Neural cell (in vitro differentiated cells): Measurements from ENCODE around the gene SH3RF2. TPM values are rescaled to one million over a fixed set of nuclear protein-coding genes. Genes with fewer than 3 reads are reported as not detected.

ENCODE experiments used
- H2AFZ ChIP-seq: fragments of 200-600, 300-800 bp; sonication (generic), shearing (Covaris generic); 2 replicates; pipeline ENCODE4 v1.6.0; 2014; ENCODE audit warnings: low read depth, mild to moderate bottlenecking, antibody characterized with exemption, low read length, moderate library complexity
- H3F3A ChIP-seq: fragments of 200-600 bp; shearing (Covaris generic); 2 replicates; pipeline ENCODE4 v1.6.1; 2016; ENCODE audit warnings: mild to moderate bottlenecking, moderate library complexity, mixed read lengths, antibody characterized with exemption, low read length; ENCODE audit not compliant: insufficient read depth, poor library complexity, severe bottlenecking
- H3K27ac ChIP-seq: fragments of 200-600, 300-800 bp; sonication (generic), shearing (Covaris generic); 2 replicates; pipeline ENCODE4 v1.5.1; 2014; ENCODE audit warnings: mild to moderate bottlenecking, low read length, moderate library complexity
- H3K27me3 ChIP-seq: fragments of 300-800, 200-600 bp; sonication (generic), shearing (Covaris generic); 2 replicates; pipeline ENCODE4 v1.6.0; 2014; ENCODE audit warnings: mild to moderate bottlenecking, low read depth, low read length, moderate library complexity; ENCODE audit not compliant: insufficient read depth
- H3K36me3 ChIP-seq: fragments of 300-800, 200-600 bp; sonication (generic), shearing (Covaris generic); 2 replicates; pipeline ENCODE4 v1.5.1; 2014; ENCODE audit warnings: mild to moderate bottlenecking, antibody characterized with exemption, low read length, moderate library complexity; ENCODE audit not compliant: insufficient read depth
- H3K4me2 ChIP-seq: fragments of 300-800, 200-600 bp; sonication (generic), shearing (Covaris generic); 2 replicates; pipeline ENCODE4 v1.6.0; 2014; ENCODE audit warnings: mild to moderate bottlenecking, low read length
- H3K4me3 ChIP-seq: fragments of 300-800, 200-600 bp; sonication (generic), shearing (Covaris generic); 2 replicates; pipeline ENCODE4 v1.5.1; 2014; ENCODE audit warnings: mild to moderate bottlenecking, low read length, moderate library complexity
- H3K79me2 ChIP-seq: fragments of 200-600 bp; shearing (Covaris generic); replicated peaks from 2 replicates; pipeline ENCODE4 v1.6.0; 2014; ENCODE audit warnings: mild to moderate bottlenecking, low read length, moderate library complexity; ENCODE audit not compliant: insufficient read depth
- H3K9ac ChIP-seq: fragments of 300-800, 200-600 bp; sonication (generic), shearing (Covaris generic); 2 replicates; pipeline ENCODE4 v1.6.1; 2016; ENCODE audit warnings: mild to moderate bottlenecking, low read length, mixed read lengths
- H3K9me2 ChIP-seq: fragments of 200-600 bp; shearing (Covaris generic); 2 replicates; pipeline ENCODE4 v1.6.1; 2016; ENCODE audit warnings: mild to moderate bottlenecking, low read length, mixed read lengths; ENCODE audit not compliant: insufficient read depth
- H3K9me3 ChIP-seq: fragments of 200-600, 300-800 bp; sonication (generic), shearing (Covaris generic); 2 replicates; pipeline ENCODE4 v1.6.1; 2016; ENCODE audit warnings: mild to moderate bottlenecking, mixed run types, low read length, moderate library complexity, mixed read lengths
- H4K20me1 ChIP-seq: fragments of 200-600 bp; shearing (Covaris generic); 2 replicates; pipeline ENCODE4 v1.6.1; 2016; ENCODE audit warnings: mild to moderate bottlenecking, mixed run types; ENCODE audit not compliant: insufficient read depth
- CTCF ChIP-seq: fragments of 450-650 bp; IDR thresholded peaks from 2 replicates; pipeline ENCODE4 v1.5.1; 2014; ENCODE audit warnings: antibody characterized with exemption, mild to moderate bottlenecking, moderate library complexity; ENCODE audit not compliant: poor library complexity, severe bottlenecking
- EP300 ChIP-seq: fragments of 450-650 bp; conservative IDR thresholded peaks from 2 replicates; pipeline ENCODE4 v1.6.1; 2014; ENCODE audit warnings: antibody characterized with exemption, mild to moderate bottlenecking, moderate library complexity; ENCODE audit not compliant: poor library complexity, severe bottlenecking
- EZH2 ChIP-seq: fragments of 200-600, 300-800 bp; shearing (Covaris generic), sonication (generic); IDR thresholded peaks from 2 replicates; pipeline ENCODE4 v1.6.1; 2014; ENCODE audit warnings: antibody characterized with exemption, low read length, borderline replicate concordance, mild to moderate bottlenecking; ENCODE audit not compliant: insufficient read depth, poor library complexity, severe bottlenecking
- MXI1 ChIP-seq: fragments of 450-650 bp; conservative IDR thresholded peaks from 2 replicates; pipeline ENCODE4 v1.6.1; 2014; ENCODE audit warnings: antibody characterized with exemption, mild to moderate bottlenecking; ENCODE audit not compliant: poor library complexity, severe bottlenecking
- POLR2AphosphoS5 ChIP-seq: IDR thresholded peaks from 2 replicates; pipeline ENCODE4 v1.6.1; 2012
- RAD21 ChIP-seq: fragments of 450-650 bp; conservative IDR thresholded peaks from 2 replicates; pipeline ENCODE4 v1.6.1; 2014; ENCODE audit warnings: antibody characterized with exemption, mild to moderate bottlenecking, moderate library complexity
- REST ChIP-seq: IDR thresholded peaks from 2 replicates; pipeline ENCODE4 v1.6.1; 2012; ENCODE audit warnings: borderline replicate concordance
- TAF1 ChIP-seq: IDR thresholded peaks from 2 replicates; pipeline ENCODE4 v1.6.1; 2012; ENCODE audit warnings: low read depth
- polyA plus RNA-seq: library from polyadenylated mRNA; depleted of rRNA; stranded (reverse); fragments of >200 nt; gene quantifications from 2 replicates; pipeline ENCODE4 v1.2.3, GENCODE V29; 2014

Gene SH3RF2
- polyA plus RNA-seq, 1 donor from 2014 or later, result not detected

- no peaks in the 10 kb centered on the region for H3K36me3 ChIP-seq
- H3K27ac ChIP-seq, result no peak overlapping the region
- H3K79me2 ChIP-seq, result no peaks in the 10 kb centered on the region
- no peaks in the 10 kb centered on the region for H3K27me3 ChIP-seq
- no peak overlapping the region for H3K4me3 ChIP-seq
- TF ChIP-seq EZH2, result no peak
- no peaks in the 10 kb centered on the region for H4K20me1 ChIP-seq
- H3F3A ChIP-seq, result no peaks in the 10 kb centered on the region
- H2AFZ ChIP-seq, result no peak overlapping the region
- H3K9me2 ChIP-seq, result no peaks in the 10 kb centered on the region
- H3K4me2 ChIP-seq, result no peak overlapping the region
- H3K9me3 ChIP-seq, result no peaks in the 10 kb centered on the region
- H3K9ac ChIP-seq, result no peak overlapping the region
These were observed 14.3 kb upstream of the SH3RF2 start for GRCh38 chr5:145922059-145922458.

GRCh38 chr5:145923405-145923804 lies 13.0 kb upstream of the SH3RF2 start:
- H4K20me1 ChIP-seq, result no peaks in the 10 kb centered on the region
- H3K27me3 ChIP-seq, result no peaks in the 10 kb centered on the region
- no peaks in the 10 kb centered on the region for H3K36me3 ChIP-seq
- no peaks in the 10 kb centered on the region for H3K79me2 ChIP-seq
- no peak overlapping the region for H3K9ac ChIP-seq
- no peaks in the 10 kb centered on the region for H3K9me3 ChIP-seq
- no peak overlapping the region for H2AFZ ChIP-seq
- H3K4me3 ChIP-seq, result no peak overlapping the region
- H3K27ac ChIP-seq, result no peak overlapping the region
- H3F3A ChIP-seq, result no peaks in the 10 kb centered on the region
- H3K9me2 ChIP-seq, result no peaks in the 10 kb centered on the region
- H3K4me2 ChIP-seq, result no peak overlapping the region
- TF ChIP-seq EP300, result no peak
- TF ChIP-seq MXI1, result no peak
- TF ChIP-seq RAD21, result no peak
- TF ChIP-seq CTCF, result no peak
- TF ChIP-seq TAF1, result no peak

GRCh38 chr5:145924849-145925248 lies 11.5 kb upstream of the SH3RF2 start:
- no peaks in the 10 kb centered on the region for H3K36me3 ChIP-seq
- H3F3A ChIP-seq, result no peaks in the 10 kb centered on the region
- H3K9ac ChIP-seq, result no peak overlapping the region
- H3K4me2 ChIP-seq, result no peak overlapping the region
- H2AFZ ChIP-seq, result no peak overlapping the region
- H3K27me3 ChIP-seq, result no peaks in the 10 kb centered on the region
- no peaks in the 10 kb centered on the region for H3K9me2 ChIP-seq
- no peaks in the 10 kb centered on the region for H3K9me3 ChIP-seq
- TF ChIP-seq EP300 (no peak), EZH2 (no peak), REST (no peak), POLR2AphosphoS5 (peak; percentile 71)
- no peaks in the 10 kb centered on the region for H4K20me1 ChIP-seq
- H3K27ac ChIP-seq, result no peak overlapping the region
- no peaks in the 10 kb centered on the region for H3K79me2 ChIP-seq
- H3K4me3 ChIP-seq, result no peak overlapping the region
